ENCODE results near the gene FLACC1. TPM values are rescaled to one million over a fixed set of nuclear protein-coding genes. Genes with fewer than 3 reads are reported as not detected.

FLACC1 gene
- total and polyA plus RNA-seq, 2 of the 8 experiments (the other 6 are each of a cell fraction or from before 2014, with no cell fraction given) = 0.58 TPM; not detected in 1

GRCh38 chr2:201403880-201404279, 46.7 kb upstream of the FLACC1 start (continued):
- TF ChIP-seq SIRT6 (IDR thresholded peaks at IDR 0.05; ENCODE audit: low read length) = no peak
- no peak for TF ChIP-seq SRF (IDR thresholded peaks at IDR 0.05; ENCODE audit: low read depth, low read length)

All from H1 (cell line).